ENCODE data around the gene EMILIN3. TPM values are rescaled to one million over a fixed set of nuclear protein-coding genes. Genes with fewer than 3 reads are reported as not detected.

The EMILIN3 gene
- total and polyA plus RNA-seq, 2 of the 8 experiments (the other 6 are each of a cell fraction or from before 2014, with no cell fraction given), result 3.8 to 5.2 TPM

- H3K14ac ChIP-seq (ENCODE audit: insufficient read length), result no peak overlapping the region
- H2BK20ac ChIP-seq (ENCODE audit: low read length), result no peak overlapping the region
- H3K56ac ChIP-seq (replicated peaks; ENCODE audit: insufficient read length, low read depth, low read length), result no peak overlapping the region
- no peaks in the 10 kb centered on the region for H3K36me3 ChIP-seq (ENCODE audit: control insufficient read depth in 2 of 4, insufficient read depth in 4 of 4, low read length in 3 of 4)
- CTCF ChIA-PET (ENCODE audit: partially characterized antibody), result interaction anchor here (1.0 to 1.6 kb wide), 3 partner anchors 19 to 73 kb away, joined by 3 to 6 read pairs (median 3); no protein-coding TSS in a partner anchor
- WGBS, 2 experiments (ENCODE audit: extremely low coverage in 1 of 2, insufficient coverage in 1 of 2, insufficient read length in 1 of 2, insufficient replicate concordance in 2 of 2, low coverage in 1 of 2, low lambda C conversion rate in 2 of 2, missing lambda C conversion rate in 1 of 2), result 95% methylated on average over 1 of the region's 1 CpG; no CpG with 5 or more reads in 1 of the 2 experiments
- H2AK5ac ChIP-seq (ENCODE audit: low read depth, low read length), result no peak overlapping the region
- no peak overlapping the region for H4K91ac ChIP-seq (replicated peaks; ENCODE audit: insufficient read length, low read length)
- peaks cover 0 to 4% (median 1%) of the 10 kb centered on the region in 4 experiments; a peak in 4 of 7 replicates for H3K4me1 ChIP-seq (replicated peaks in 1 of 4; ENCODE audit: control insufficient read depth in 3 of 4, insufficient read depth in 4 of 4, low read length in 3 of 4)
- H3K79me1 ChIP-seq (ENCODE audit: low read depth, low read length), result no peaks in the 10 kb centered on the region
- H2BK120ac ChIP-seq (replicated peaks; ENCODE audit: low read depth, low read length), result no peak overlapping the region
- no peak overlapping the region for H2AFZ ChIP-seq (ENCODE audit: low read length)
- POLR2A ChIA-PET (ENCODE audit: partially characterized antibody), result interaction anchor here (1.4 kb wide), 1 partner anchor 185 kb away, joined by 3 read pairs; no protein-coding TSS in a partner anchor
- no peak overlapping the region for H4K8ac ChIP-seq (ENCODE audit: extremely low read depth, insufficient read depth, low read length)
- H3K23ac ChIP-seq (ENCODE audit: insufficient read length), result no peak overlapping the region
- no peak overlapping the region for H3K4me3 ChIP-seq (ENCODE audit: extremely low read depth in 1 of 4, insufficient read depth in 2 of 4, low read depth in 3 of 4, low read length in 4 of 4)
- FAIRE-seq, result no peak
- no peak overlapping the region for H3K4me2 ChIP-seq (ENCODE audit: insufficient read depth in 1 of 2, low read depth in 2 of 2, low read length in 2 of 2)
- TF ChIP-seq SAP30 (IDR thresholded peaks at IDR 0.05; ENCODE audit: insufficient read depth, insufficient replicate concordance, low read length), result no peak
- no peak for TF ChIP-seq JUN (IDR thresholded peaks at IDR 0.05; ENCODE audit: low read depth, low read length)
- TF ChIP-seq EZH2 (IDR thresholded peaks at IDR 0.05; ENCODE audit: low read depth, low read length, severe bottlenecking), result no peak
- no peak for TF ChIP-seq TBP (IDR thresholded peaks at IDR 0.05; ENCODE audit: low read depth, low read length)
- TF ChIP-seq NRF1 (IDR thresholded peaks at IDR 0.05; ENCODE audit: low read depth, low read length), result no peak
- TF ChIP-seq KDM1A (IDR thresholded peaks at IDR 0.05; ENCODE audit: borderline replicate concordance, low read length), result no peak
- no peak for TF ChIP-seq FOSL1 (IDR thresholded peaks at IDR 0.05; ENCODE audit: insufficient read depth, low read depth, low read length)
- no peak for TF ChIP-seq HDAC6 (IDR thresholded peaks at IDR 0.05; ENCODE audit: low read depth, low read length)
- TF ChIP-seq SP2 (IDR thresholded peaks at IDR 0.05; ENCODE audit: low read length), result no peak
- TF ChIP-seq CHD1 (IDR thresholded peaks at IDR 0.05; ENCODE audit: low read depth, low read length), result no peak
- no peak for TF ChIP-seq YY1 (IDR thresholded peaks at IDR 0.05; ENCODE audit: low read depth, low read length)
- TF ChIP-seq SP4 (IDR thresholded peaks at IDR 0.05; ENCODE audit: low read length), result no peak
- TF ChIP-seq EGR1 (IDR thresholded peaks at IDR 0.05; ENCODE audit: borderline replicate concordance, low read depth, low read length), result no peak
- no peak for TF ChIP-seq GTF2F1 (IDR thresholded peaks at IDR 0.05; ENCODE audit: borderline replicate concordance, low read depth, low read length)
- TF ChIP-seq CREB1 (IDR thresholded peaks at IDR 0.05), result no peak
- H3K4ac ChIP-seq (replicated peaks; ENCODE audit: insufficient read length, low read depth, low read length), result no peak overlapping the region
- H3K27ac ChIP-seq (ENCODE audit: low read depth, low read length), result no peak overlapping the region
- H3K23me2 ChIP-seq (ENCODE audit: low read depth, low read length), result peaks cover 6% of the 10 kb centered on the region; the same call in 1 of the 2 replicates
- no peaks in the 10 kb centered on the region for H3K9me3 ChIP-seq (ENCODE audit: insufficient read depth in 2 of 2, low read depth in 1 of 2, low read length in 1 of 2)
- H2BK12ac ChIP-seq (ENCODE audit: low read depth, low read length), result no peak overlapping the region
- no peak overlapping the region for H3K18ac ChIP-seq (ENCODE audit: extremely low read depth, low read length)
- H3K9ac ChIP-seq (replicated peaks in 1 of 4; ENCODE audit: extremely low read depth in 1 of 4, low read depth in 3 of 4, low read length in 3 of 4), result no peak overlapping the region
- H2BK15ac ChIP-seq (ENCODE audit: low read length), result no peak overlapping the region
- H4K20me1 ChIP-seq (replicated peaks in 1 of 2; ENCODE audit: control insufficient read depth in 1 of 2, insufficient read depth in 2 of 2, low read length in 2 of 2), result peaks cover 0 to 2% of the 10 kb centered on the region in 2 experiments
- peaks cover 0 to 4% (median 2%) of the 10 kb centered on the region in 4 experiments; a peak in 3 of 7 replicates for H3K27me3 ChIP-seq (replicated peaks in 1 of 4; ENCODE audit: control insufficient read depth in 3 of 4, extremely low read depth in 1 of 4, insufficient read depth in 3 of 4, low read length in 3 of 4)
- H3K79me2 ChIP-seq (ENCODE audit: control insufficient read depth in 1 of 2, insufficient read depth in 2 of 2, low read length in 2 of 2), result no peaks in the 10 kb centered on the region
- H2BK5ac ChIP-seq (ENCODE audit: low read depth, low read length), result no peak overlapping the region
- no peak overlapping the region for H4K5ac ChIP-seq (ENCODE audit: insufficient read length, low read depth, low read length)
- no peak for DNase-seq (ENCODE audit: low read depth in 1 of 2, low spot score in 2 of 2)
Observed at GRCh38 chr20:41320976-41321375, 45.6 kb downstream of the EMILIN3 start.

Measured in H1 (cell line).